ENCODE data around the gene RNPS1.

RNPS1 gene

GRCh38 chr16:2210386-2211365 is 57.2 kb downstream of the RNPS1 start, which contains the start of gene BRICD5:
Gene BRICD5 (minus strand): TSS chr16:2210863. CDS start chr16:2210833, 30 bp downstream.
- no peak for DNase-seq

DNA sequence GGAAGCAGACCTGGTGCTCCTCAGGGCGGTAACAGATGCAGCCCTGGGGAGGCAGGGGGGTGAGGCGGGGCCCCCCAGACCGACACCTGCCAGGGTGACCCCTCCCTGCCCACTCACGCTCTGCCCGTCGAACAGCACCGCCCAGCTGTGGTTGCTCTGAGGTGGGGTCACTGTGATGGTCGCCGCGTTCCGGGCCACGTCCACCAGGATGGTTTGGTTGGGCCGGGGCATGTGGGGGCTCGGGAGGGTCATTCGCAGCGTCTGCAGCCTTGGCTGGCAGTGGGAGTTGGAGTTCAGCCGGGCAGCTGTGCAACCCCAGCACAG is 58.0 kb downstream of the RNPS1 start:
- DNase-seq: no peak

GRCh38 chr16:2209258-2210008 is 58.5 kb downstream of the RNPS1 start:
- no peak for DNase-seq

DNA sequence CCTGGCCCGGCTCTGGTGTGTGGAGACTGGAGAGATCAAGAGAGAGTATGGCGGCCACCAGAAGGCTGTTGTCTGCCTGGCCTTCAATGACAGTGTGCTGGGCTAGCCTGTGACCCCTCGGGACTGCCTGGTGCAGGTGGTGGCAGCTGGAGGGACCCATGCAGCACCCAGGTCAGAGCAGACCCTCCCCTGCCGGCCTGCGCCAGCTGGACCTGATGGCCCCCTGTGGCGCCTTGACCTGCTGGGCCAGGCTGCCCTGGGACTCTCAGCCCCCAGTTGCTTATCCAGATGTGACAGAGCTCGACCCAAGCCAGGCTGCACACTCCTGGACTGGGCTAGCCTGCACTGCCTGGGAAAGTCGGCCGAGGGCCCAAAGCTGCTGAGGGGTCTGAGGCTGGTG is 59.2 kb downstream of the RNPS1 start:
- DNase-seq: no peak

DNA sequence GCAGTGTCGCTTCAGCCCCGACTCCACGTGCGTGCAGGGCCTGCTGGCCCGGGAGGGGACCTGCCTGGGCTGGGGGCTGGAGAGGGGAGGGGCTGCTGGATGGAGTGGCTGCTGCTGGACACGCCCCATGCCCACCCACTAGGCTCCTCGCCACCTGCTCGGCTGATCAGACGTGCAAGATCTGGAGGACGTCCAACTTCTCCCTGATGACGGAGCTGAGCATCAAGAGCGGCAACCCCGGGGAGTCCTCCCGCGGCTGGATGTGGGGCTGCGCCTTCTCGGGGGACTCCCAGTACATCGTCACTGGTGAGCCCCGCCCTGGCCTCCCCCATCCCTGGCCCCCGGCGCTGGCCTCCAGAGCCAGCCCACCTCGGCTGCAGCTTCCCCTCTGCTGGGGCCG is 59.6 kb downstream of the RNPS1 start:
- DNase-seq: no peak

- no peak for DNase-seq
Observed at GRCh38 chr16:2207872-2208271, 60.1 kb downstream of the RNPS1 start.

- peak; percentile 69 for DNase-seq
Observed at GRCh38 chr16:2206780-2207433, 61.0 kb downstream of the RNPS1 start.

DNA sequence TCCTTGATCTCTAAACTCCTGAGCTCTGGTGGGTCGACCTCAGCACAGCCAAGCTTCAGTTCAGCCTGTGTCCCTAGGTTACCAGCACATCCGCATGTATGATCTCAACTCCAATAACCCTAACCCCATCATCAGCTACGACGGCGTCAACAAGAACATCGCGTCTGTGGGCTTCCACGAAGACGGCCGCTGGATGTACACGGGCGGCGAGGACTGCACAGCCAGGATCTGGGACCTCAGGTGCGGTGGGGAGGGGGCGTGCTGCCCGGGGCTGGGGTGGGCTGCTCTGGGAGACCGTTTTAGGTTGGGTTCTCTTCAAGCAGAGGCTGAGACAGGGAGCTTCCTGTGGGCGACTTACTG is 61.5 kb downstream of the RNPS1 start:
- DNase-seq: no peak

- DNase-seq: no peak
Observed at GRCh38 chr16:2205967-2206313, 62.0 kb downstream of the RNPS1 start.

- DNase-seq: peak; percentile 72
Observed at GRCh38 chr16:2205104-2205966, 62.6 kb downstream of the RNPS1 start, which contains the start of gene MLST8. Gene MLST8 (plus strand): TSS chr16:2205454. CDS start chr16:2206086, 632 bp downstream.

GRCh38 chr16:2204416-2205103 is 63.4 kb downstream of the RNPS1 start:
- no peak for DNase-seq
